ENCODE results near the gene COPS8. TPM values are rescaled to one million over a fixed set of nuclear protein-coding genes. Genes with fewer than 3 reads are reported as not detected.

COPS8 gene
- total RNA-seq, 2 experiments from 2014 or later = 67.8 to 69.2 TPM

GRCh38 chr2:237147317-237147716, 61.6 kb downstream of the COPS8 start:
- no peak overlapping the region for H3K27ac Mint-ChIP-seq
- H3K36me3 Mint-ChIP-seq (ENCODE audit: low read depth) = peaks cover 4% of the 10 kb centered on the region
- no peak overlapping the region for H3K4me3 Mint-ChIP-seq
- peaks cover 25% of the 10 kb centered on the region for H3K9me3 Mint-ChIP-seq
- H3K4me1 Mint-ChIP-seq (ENCODE audit: low read depth) = peaks cover 5% of the 10 kb centered on the region
- no peaks in the 10 kb centered on the region for H3K27me3 Mint-ChIP-seq (ENCODE audit: low read depth)
- no peak for DNase-seq
- intact Hi-C loops (cut with micrococcal nuclease) = no loop called here
- CTCF ChIA-PET = interaction anchor here (0.9 to 1.0 kb wide), 2 partner anchors 366 to 425 kb away, joined by 3 read pairs; no protein-coding TSS in a partner anchor

GRCh38 chr2:237148624-237149023, 62.9 kb downstream of the COPS8 start:
- intact Hi-C loops (cut with micrococcal nuclease) = no loop called here
- CTCF ChIA-PET = interaction anchor here (0.9 to 1.5 kb wide), 3 partner anchors 15 to 423 kb away, joined by 4 to 7 read pairs (median 6); no protein-coding TSS in a partner anchor
- no peak overlapping the region for H3K27ac Mint-ChIP-seq

GRCh38 chr2:237149425-237149824, 63.7 kb downstream of the COPS8 start:
- CTCF ChIA-PET = interaction anchor here (0.9 to 1.5 kb wide), 3 partner anchors 16 to 423 kb away, joined by 4 to 7 read pairs (median 6); no protein-coding TSS in a partner anchor
- Mint-ChIP-seq H3K36me3 (ENCODE audit: low read depth) (peaks cover 4% of the 10 kb centered on the region), H3K27me3 (ENCODE audit: low read depth) (no peaks in the 10 kb centered on the region), H3K4me3 (no peak overlapping the region), H3K27ac (no peak overlapping the region), H3K4me1 (ENCODE audit: low read depth) (peaks cover 5% of the 10 kb centered on the region), H3K9me3 (peaks cover 25% of the 10 kb centered on the region)
- intact Hi-C loops (cut with micrococcal nuclease) = no loop called here
- no peak for DNase-seq

More at GRCh38 chr2:237148624-237149023, 62.9 kb downstream of the COPS8 start:
- Mint-ChIP-seq H3K9me3 (peaks cover 25% of the 10 kb centered on the region), H3K4me1 (ENCODE audit: low read depth) (peaks cover 5% of the 10 kb centered on the region), H3K27me3 (ENCODE audit: low read depth) (no peaks in the 10 kb centered on the region), H3K36me3 (ENCODE audit: low read depth) (peaks cover 4% of the 10 kb centered on the region), H3K4me3 (no peak overlapping the region)
- DNase-seq = no peak
